Measurements from ENCODE around the gene PTPRH. TPM values are rescaled to one million over a fixed set of nuclear protein-coding genes. Genes with fewer than 3 reads are reported as not detected.

Gene PTPRH
- total and polyA plus RNA-seq, 2 experiments from 2014 or later: 2.3 to 3.0 TPM

- H3K27me3 ChIP-seq: no peaks in the 10 kb centered on the region
- H3K27ac ChIP-seq: peak overlapping the region; percentile 71
- peaks cover 29% of the 10 kb centered on the region for H3K36me3 ChIP-seq
- H3K4me3 ChIP-seq: no peak overlapping the region
- peak; percentile 10 for TF ChIP-seq CTCF (IDR thresholded peaks at IDR 0.05; ENCODE audit: low read depth, low read length)
- peak in 1 of 2 donors; percentile 79 for DNase-seq (ENCODE audit: low read depth in 1 of 2, low spot score in 1 of 2)
- no peaks in the 10 kb centered on the region for H3K9me3 ChIP-seq (ENCODE audit: low read depth)
- H3K4me1 ChIP-seq (ENCODE audit: low read depth): peaks cover 9% of the 10 kb centered on the region
Observed at GRCh38 chr19:55247621-55248099, 38.4 kb upstream of the PTPRH start.

- peaks cover 37% of the 10 kb centered on the region for H3K36me3 ChIP-seq
- H3K27me3 ChIP-seq: no peaks in the 10 kb centered on the region
- DNase-seq (ENCODE audit: low read depth in 1 of 2, low spot score in 1 of 2): no peak
- H3K27ac ChIP-seq: no peak overlapping the region
- H3K9me3 ChIP-seq (ENCODE audit: low read depth): no peaks in the 10 kb centered on the region
- peaks cover 9% of the 10 kb centered on the region for H3K4me1 ChIP-seq (ENCODE audit: low read depth)
- H3K4me3 ChIP-seq: no peak overlapping the region
- no peak for TF ChIP-seq CTCF (IDR thresholded peaks at IDR 0.05; ENCODE audit: low read depth, low read length)
Observed at GRCh38 chr19:55246462-55247451, 37.5 kb upstream of the PTPRH start.

GRCh38 chr19:55245236-55245904 lies 36.1 kb upstream of the PTPRH start:
- peaks cover 47% of the 10 kb centered on the region for H3K36me3 ChIP-seq

DNA sequence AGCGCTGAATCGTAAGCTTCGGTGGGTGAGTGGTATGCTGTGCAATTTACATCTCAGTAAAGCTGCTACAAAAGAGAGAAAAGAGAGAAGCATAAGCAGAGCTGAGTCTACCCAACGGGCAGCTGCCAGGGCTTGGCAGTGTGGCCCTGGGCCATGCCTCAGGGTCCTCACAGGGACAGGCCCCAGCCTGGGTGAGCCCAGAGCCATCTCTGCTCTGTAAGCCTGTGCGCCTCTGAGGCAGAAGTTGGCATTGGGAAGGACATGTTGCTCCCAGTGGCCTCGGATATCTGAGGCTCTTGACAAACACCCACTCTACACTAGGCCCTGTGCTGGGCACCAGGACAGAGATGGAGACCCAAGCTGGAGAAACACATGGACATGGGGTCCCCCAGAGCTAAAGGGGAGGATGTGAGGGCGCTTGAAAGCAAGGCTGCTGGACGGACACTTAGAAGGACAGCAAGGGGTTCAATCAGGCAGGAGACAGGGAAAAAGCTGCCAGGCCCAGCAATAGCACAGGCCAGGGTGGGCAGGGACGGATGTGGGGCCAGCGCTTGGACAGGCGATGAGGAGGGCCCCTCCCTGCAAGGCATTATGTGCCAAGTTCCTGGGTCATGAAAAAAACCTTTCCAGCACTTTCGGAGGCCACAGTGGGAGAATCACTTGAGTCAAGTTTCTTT lies 34.8 kb upstream of the PTPRH start:
- Histone ChIP-seq H3K27me3 (no peaks in the 10 kb centered on the region), H3K4me1 (ENCODE audit: low read depth) (peaks cover 9% of the 10 kb centered on the region), H3K27ac (no peak overlapping the region), H3K36me3 (peaks cover 56% of the 10 kb centered on the region), H3K9me3 (ENCODE audit: low read depth) (no peaks in the 10 kb centered on the region), H3K4me3 (no peak overlapping the region)
- TF ChIP-seq CTCF (IDR thresholded peaks at IDR 0.05; ENCODE audit: low read depth, low read length): no peak
- DNase-seq (ENCODE audit: low read depth in 1 of 2, low spot score in 1 of 2): no peak

More at GRCh38 chr19:55245236-55245904, 36.1 kb upstream of the PTPRH start:
- Histone ChIP-seq H3K27me3 (no peaks in the 10 kb centered on the region), H3K27ac (no peak overlapping the region), H3K4me3 (no peak overlapping the region), H3K9me3 (ENCODE audit: low read depth) (no peaks in the 10 kb centered on the region), H3K4me1 (ENCODE audit: low read depth) (peaks cover 9% of the 10 kb centered on the region)
- no peak for DNase-seq (ENCODE audit: low read depth in 1 of 2, low spot score in 1 of 2)
- no peak for TF ChIP-seq CTCF (IDR thresholded peaks at IDR 0.05; ENCODE audit: low read depth, low read length)

GRCh38 chr19:55242517-55242916 lies 33.2 kb upstream of the PTPRH start:
- no peak for DNase-seq (ENCODE audit: low read depth in 1 of 2, low spot score in 1 of 2)
- no peaks in the 10 kb centered on the region for H3K27me3 ChIP-seq
- no peaks in the 10 kb centered on the region for H3K4me1 ChIP-seq (ENCODE audit: low read depth)
- no peak overlapping the region for H3K4me3 ChIP-seq
- H3K9me3 ChIP-seq (ENCODE audit: low read depth): no peaks in the 10 kb centered on the region
- no peak for TF ChIP-seq CTCF (IDR thresholded peaks at IDR 0.05; ENCODE audit: low read depth, low read length)
- H3K27ac ChIP-seq: no peak overlapping the region
- H3K36me3 ChIP-seq: peaks cover 68% of the 10 kb centered on the region

Data from cardiac muscle cell (in vitro differentiated cells and primary cell).